DMS153 treated with DMSO at 0.1 percent for 48 hours (cell line): ENCODE measurements around the gene NHSL1.

ENCODE experiments used
- DNase-seq: peaks from one replicate; lab custom pipeline; 2025; ENCODE audit not compliant: unreplicated experiment; lab: John Stamatoyannopoulos, UW

NHSL1 gene

GRCh38 chr6:138467901-138468300 is 31.4 kb downstream of the NHSL1 start:
- DNase-seq, result no peak

GRCh38 chr6:138465007-138465645 is 34.2 kb downstream of the NHSL1 start:
- no peak for DNase-seq

GRCh38 chr6:138464085-138464484 is 35.2 kb downstream of the NHSL1 start:
- no peak for DNase-seq

- DNase-seq, result no peak
These were observed 37.6 kb downstream of the NHSL1 start for GRCh38 chr6:138461647-138462046.

- no peak for DNase-seq
These were observed 42.9 kb downstream of the NHSL1 start for GRCh38 chr6:138456401-138456790.

GRCh38 chr6:138455746-138456400 is 43.4 kb downstream of the NHSL1 start:
- peak; percentile 70 for DNase-seq

- DNase-seq, result no peak
These were observed 44.1 kb downstream of the NHSL1 start for GRCh38 chr6:138454981-138455706.

- DNase-seq, result no peak
These were observed 48.3 kb downstream of the NHSL1 start for GRCh38 chr6:138451043-138451442.

GRCh38 chr6:138450445-138450844 is 48.8 kb downstream of the NHSL1 start:
- no peak for DNase-seq

GRCh38 chr6:138446821-138447220 is 52.5 kb downstream of the NHSL1 start:
- no peak for DNase-seq

GRCh38 chr6:138443979-138444378 is 55.3 kb downstream of the NHSL1 start:
- no peak for DNase-seq

- no peak for DNase-seq
These were observed 56.6 kb downstream of the NHSL1 start for GRCh38 chr6:138442663-138443062.

GRCh38 chr6:138441965-138442364 is 57.3 kb downstream of the NHSL1 start:
- no peak for DNase-seq

GRCh38 chr6:138440758-138441357 is 58.4 kb downstream of the NHSL1 start:
- no peak for DNase-seq

GRCh38 chr6:138440296-138440695 is 59.0 kb downstream of the NHSL1 start:
- no peak for DNase-seq

- no peak for DNase-seq
These were observed 59.7 kb downstream of the NHSL1 start for GRCh38 chr6:138439546-138439945.

GRCh38 chr6:138434925-138435324 is 64.4 kb downstream of the NHSL1 start:
- no peak for DNase-seq

- no peak for DNase-seq
These were observed 65.2 kb downstream of the NHSL1 start for GRCh38 chr6:138434096-138434495.

GRCh38 chr6:138432063-138432356 is 67.3 kb downstream of the NHSL1 start:
- no peak for DNase-seq

GRCh38 chr6:138431256-138432062 is 67.8 kb downstream of the NHSL1 start:
- DNase-seq, result no peak
